Measurements from ENCODE around the gene ZC3H14.

DNA sequence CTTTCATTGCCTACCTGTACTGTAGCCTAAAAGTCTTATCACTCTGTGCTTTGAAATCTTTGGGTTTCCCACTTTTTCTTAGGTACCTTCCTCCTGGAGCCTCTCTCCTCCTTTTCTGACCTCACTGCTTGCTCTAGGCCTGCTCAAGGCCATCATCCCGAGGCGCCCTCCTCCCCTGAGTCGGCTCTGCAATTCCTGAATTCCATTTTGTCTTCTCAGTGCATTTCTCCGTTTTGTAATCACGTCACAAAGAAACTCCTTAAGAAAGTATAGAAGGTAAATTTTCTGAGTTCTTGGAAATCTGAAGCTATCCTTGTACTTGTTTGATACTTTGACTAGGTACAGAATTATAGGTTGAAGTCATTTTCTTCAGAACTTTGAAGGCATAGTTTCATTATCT, 25.2 kb downstream of the ZC3H14 start:
- TF ChIP-seq EZH2 (IDR thresholded peaks at IDR 0.05) (no peak), EZH2phosphoT487 (IDR thresholded peaks at IDR 0.05) (no peak)

Measured in neural progenitor cell (in vitro differentiated cells).